ENCODE results near the gene TEX101.
"Not testable (repeated sequence)": the region's sequence is repeated elsewhere in the genome, so short reads cannot be mapped to it uniquely, and the experiment has no call there.

TEX101 gene

DNA sequence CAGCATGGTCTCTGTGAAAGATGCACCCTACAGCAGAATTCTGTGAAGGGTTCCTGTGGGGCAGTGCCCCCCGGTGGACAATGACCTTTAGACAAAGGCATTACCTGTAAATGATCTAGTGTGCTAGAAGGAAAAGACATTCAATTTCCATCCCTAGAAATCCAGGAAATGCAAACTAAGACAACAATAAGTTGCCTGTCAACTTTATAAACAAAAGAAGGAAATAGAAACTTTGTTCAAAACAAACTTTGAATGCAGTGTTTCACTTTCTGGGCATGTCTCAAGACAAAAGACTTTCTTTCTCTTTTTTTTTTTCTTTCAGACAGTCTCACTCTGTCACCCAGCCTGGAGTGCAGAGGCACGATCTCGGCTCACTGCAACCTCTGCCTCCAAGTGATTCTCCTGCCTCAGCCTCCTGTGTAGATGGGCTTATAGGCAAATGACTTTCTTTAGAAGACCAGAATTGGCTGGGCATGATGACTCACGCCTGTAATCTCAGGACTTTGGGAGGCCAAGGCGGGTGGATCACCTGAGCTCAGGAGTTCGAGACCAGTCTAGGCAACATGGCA is 15.5 kb downstream of the TEX101 start:
- peaks cover 5% of the 10 kb centered on the region for H3K4me1 Mint-ChIP-seq
- H3K9me3 Mint-ChIP-seq = no peaks in the 10 kb centered on the region
- H3K27me3 Mint-ChIP-seq (ENCODE audit: low read depth) = no peaks in the 10 kb centered on the region
- TF ChIP-seq, protein P1, sequence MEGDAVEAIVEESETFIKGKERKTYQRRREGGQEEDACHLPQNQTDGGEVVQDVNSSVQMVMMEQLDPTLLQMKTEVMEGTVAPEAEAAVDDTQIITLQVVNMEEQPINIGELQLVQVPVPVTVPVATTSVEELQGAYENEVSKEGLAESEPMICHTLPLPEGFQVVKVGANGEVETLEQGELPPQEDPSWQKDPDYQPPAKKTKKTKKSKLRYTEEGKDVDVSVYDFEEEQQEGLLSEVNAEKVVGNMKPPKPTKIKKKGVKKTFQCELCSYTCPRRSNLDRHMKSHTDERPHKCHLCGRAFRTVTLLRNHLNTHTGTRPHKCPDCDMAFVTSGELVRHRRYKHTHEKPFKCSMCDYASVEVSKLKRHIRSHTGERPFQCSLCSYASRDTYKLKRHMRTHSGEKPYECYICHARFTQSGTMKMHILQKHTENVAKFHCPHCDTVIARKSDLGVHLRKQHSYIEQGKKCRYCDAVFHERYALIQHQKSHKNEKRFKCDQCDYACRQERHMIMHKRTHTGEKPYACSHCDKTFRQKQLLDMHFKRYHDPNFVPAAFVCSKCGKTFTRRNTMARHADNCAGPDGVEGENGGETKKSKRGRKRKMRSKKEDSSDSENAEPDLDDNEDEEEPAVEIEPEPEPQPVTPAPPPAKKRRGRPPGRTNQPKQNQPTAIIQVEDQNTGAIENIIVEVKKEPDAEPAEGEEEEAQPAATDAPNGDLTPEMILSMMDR (IDR thresholded peaks at IDR 0.05; ENCODE audit: unreplicated experiment in 3 of 3) = no peak
- H3K36me3 Mint-ChIP-seq (ENCODE audit: low read depth) = no peaks in the 10 kb centered on the region
- H3K4me3 Mint-ChIP-seq = no peak overlapping the region
- H3K27ac Mint-ChIP-seq = no peak overlapping the region

DNA sequence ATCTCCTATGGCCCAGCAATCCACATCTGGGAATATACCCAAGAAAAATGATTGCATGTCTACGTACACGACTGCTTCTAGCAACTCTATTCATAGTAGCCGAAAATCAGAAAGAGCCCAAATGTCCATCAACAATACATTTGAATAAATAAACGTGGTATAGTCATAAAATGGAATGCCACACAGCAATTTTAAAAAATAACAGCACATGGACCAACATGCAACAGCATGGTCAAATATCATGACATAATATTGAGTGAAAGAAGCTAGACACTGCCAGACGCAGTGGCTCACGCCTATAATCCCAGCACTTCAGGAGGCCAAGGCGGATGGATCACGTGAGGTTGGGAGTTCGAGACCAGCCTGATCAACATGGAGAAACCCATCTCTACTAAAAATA is 16.3 kb downstream of the TEX101 start:
- Mint-ChIP-seq H3K4me3 (no peak overlapping the region), H3K27ac (no peak overlapping the region), H3K4me1 (peaks cover 5% of the 10 kb centered on the region), H3K27me3 (ENCODE audit: low read depth) (peaks cover 5% of the 10 kb centered on the region), H3K36me3 (ENCODE audit: low read depth) (no peaks in the 10 kb centered on the region), H3K9me3 (no peaks in the 10 kb centered on the region)
- TF ChIP-seq, protein P1 (IDR thresholded peaks at IDR 0.05; ENCODE audit: unreplicated experiment in 3 of 3) = no peak

DNA sequence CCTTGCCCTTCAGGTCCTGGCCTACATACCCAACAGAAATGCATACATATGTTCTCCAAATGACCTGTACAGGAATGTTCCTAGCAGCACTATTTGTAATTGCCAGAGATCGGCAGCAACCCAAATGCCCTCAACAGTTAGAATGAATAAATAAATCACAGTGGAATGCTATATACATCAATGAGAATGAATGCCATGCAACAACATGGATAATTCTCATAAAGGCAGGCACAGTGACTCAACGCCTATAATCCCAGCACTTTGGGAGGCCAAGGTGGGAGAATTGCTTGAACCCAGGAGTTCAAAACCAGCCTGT is 18.6 kb downstream of the TEX101 start:
- Mint-ChIP-seq H3K27me3 (ENCODE audit: low read depth) (peaks cover 13% of the 10 kb centered on the region), H3K4me1 (peaks cover 6% of the 10 kb centered on the region), H3K4me3 (no peak overlapping the region), H3K9me3 (no peaks in the 10 kb centered on the region), H3K36me3 (ENCODE audit: low read depth) (no peaks in the 10 kb centered on the region), H3K27ac (no peak overlapping the region)
- TF ChIP-seq, protein P1 (IDR thresholded peaks at IDR 0.05; ENCODE audit: unreplicated experiment in 3 of 3) = no peak

DNA sequence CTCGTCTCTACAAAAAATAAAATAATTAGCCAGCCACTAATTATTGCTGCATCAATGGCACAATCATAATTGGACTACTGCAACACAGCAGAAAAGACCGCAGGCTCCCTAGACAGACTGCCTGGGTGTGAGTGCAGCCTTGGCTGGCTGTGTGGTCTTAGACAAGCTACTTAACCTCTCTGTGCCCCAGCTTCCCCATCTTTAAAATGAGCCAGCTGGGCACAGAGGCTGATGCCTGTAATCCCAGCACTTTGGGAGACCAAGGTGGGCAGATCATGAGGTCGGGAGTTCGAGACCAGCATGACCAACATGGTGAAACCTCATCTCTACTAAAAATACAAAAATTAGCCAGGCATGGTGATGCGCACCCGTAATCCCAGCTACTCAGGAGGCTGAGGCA is 19.0 kb downstream of the TEX101 start:
- Mint-ChIP-seq H3K4me1 (peaks cover 10% of the 10 kb centered on the region), H3K27me3 (ENCODE audit: low read depth) (peaks cover 13% of the 10 kb centered on the region), H3K36me3 (ENCODE audit: low read depth) (no peaks in the 10 kb centered on the region), H3K27ac (no peak overlapping the region), H3K9me3 (no peaks in the 10 kb centered on the region), H3K4me3 (no peak overlapping the region)
- TF ChIP-seq, protein P1 (IDR thresholded peaks at IDR 0.05; ENCODE audit: unreplicated experiment in 3 of 3) = no peak

DNA sequence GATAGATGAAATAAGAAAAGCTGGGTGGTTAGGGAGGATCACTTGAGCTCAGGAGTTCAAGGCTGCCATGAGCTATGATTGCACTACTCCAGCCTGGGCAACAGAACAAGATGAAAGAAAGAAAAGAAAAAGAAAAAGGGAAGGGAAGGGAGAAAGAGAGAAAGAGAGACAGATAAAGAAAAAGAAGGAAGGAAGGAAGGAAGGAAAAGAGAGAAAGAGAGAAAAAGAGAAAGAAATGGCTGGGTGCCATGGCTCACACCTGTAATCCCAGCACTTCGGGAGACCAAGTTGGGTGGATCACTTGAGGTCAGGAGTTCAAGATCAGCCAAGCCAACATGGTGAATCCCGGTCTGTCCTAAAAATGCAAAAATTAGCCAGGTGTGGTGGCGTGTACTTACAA is 21.1 kb downstream of the TEX101 start:
- Mint-ChIP-seq H3K27ac (no peak overlapping the region), H3K4me3 (no peak overlapping the region), H3K4me1 (peaks cover 15% of the 10 kb centered on the region), H3K36me3 (ENCODE audit: low read depth) (no peaks in the 10 kb centered on the region), H3K9me3 (no peaks in the 10 kb centered on the region), H3K27me3 (ENCODE audit: low read depth) (peaks cover 13% of the 10 kb centered on the region)
- TF ChIP-seq, protein P1 (IDR thresholded peaks at IDR 0.05; ENCODE audit: unreplicated experiment in 3 of 3) = no peak

DNA sequence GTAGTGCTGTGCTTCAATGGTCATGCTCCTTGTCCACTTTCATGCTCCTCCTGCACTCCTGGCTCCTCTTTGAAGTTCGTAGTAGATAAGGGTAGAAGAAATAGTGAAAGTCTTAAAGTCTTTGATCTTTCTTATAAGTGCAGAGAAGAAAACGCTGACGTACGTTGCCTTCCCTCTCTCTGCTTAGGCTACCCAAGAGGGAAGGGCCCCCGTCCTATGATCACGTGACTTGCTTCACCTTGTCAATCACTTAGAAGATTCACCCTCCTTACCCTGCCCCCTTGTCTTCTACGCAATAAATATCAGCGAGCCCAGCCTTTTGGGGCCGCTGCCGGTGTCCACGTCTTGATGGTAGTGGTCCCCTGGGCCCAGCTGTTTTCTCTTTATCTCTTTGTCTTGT is 22.6 kb downstream of the TEX101 start:
- peaks cover 17% of the 10 kb centered on the region for H3K27me3 Mint-ChIP-seq (ENCODE audit: low read depth)
- H3K9me3 Mint-ChIP-seq; H3K27ac Mint-ChIP-seq; H3K36me3 Mint-ChIP-seq (ENCODE audit: low read depth); H3K4me3 Mint-ChIP-seq: not testable (repeated sequence)
- peaks cover 15% of the 10 kb centered on the region for H3K4me1 Mint-ChIP-seq
